Hepatocyte (in vitro differentiated cells): ENCODE data around the gene PTTG1IP.

Experiments used
- CTCF ChIP-seq: fragments of 200-600 bp; sonication (generic); IDR thresholded peaks from 2 replicates; pipeline ENCODE4 v1.5.1; 2016; ENCODE audit warnings: antibody characterized with exemption, mild to moderate bottlenecking; ENCODE audit not compliant: poor library complexity
- EZH2 ChIP-seq: fragments of 200-600 bp; sonication (generic); IDR thresholded peaks from 2 replicates; pipeline ENCODE4 v1.6.1; 2016; ENCODE audit warnings: antibody characterized with exemption, mild to moderate bottlenecking, borderline replicate concordance
- EZH2phosphoT487 ChIP-seq: fragments of 200-600 bp; sonication (generic); IDR thresholded peaks from one replicate; pipeline ENCODE4 v1.6.1; 2018; ENCODE audit warnings: antibody characterized with exemption, mild to moderate bottlenecking, low read depth, moderate library complexity; ENCODE audit not compliant: unreplicated experiment, severe bottlenecking

DNA sequence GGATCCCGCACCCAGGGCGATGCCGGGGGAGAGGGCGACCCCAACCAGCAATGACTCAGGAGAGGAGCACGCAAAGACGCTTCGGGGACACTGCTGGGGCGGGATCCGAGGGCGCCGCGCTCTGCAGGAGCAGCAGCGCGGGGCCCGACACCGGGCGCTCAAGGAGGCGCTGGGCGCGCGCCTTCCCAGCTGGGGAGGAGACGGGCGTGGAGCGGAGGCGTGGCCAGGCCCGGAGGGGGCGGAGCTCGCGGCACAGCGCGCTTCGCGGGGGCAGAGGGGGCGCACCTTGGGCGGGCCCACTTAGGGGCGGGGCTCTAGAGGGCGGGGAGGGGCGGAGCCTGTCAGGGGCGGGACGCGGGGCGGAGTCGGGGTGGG, 56.0 kb downstream of the PTTG1IP start:
- TF ChIP-seq CTCF (no peak), EZH2phosphoT487 (no peak), EZH2 (no peak)
